NCI-H1417 treated with DMSO at 0.1 percent for 48 hours (cell line): Measurements from ENCODE around the gene NRSN2.
"Not testable (repeated sequence)": the region's sequence is repeated elsewhere in the genome, so short reads cannot be mapped to it uniquely, and the experiment has no call there.

Experiments
- DNase-seq: peaks from one replicate; lab custom pipeline; 2025; lab: John Stamatoyannopoulos, UW

The NRSN2 gene

GRCh38 chr20:375265-375889 is 28.5 kb downstream of the NRSN2 start:
- DNase-seq: no peak

- DNase-seq: no peak
Observed at GRCh38 chr20:376089-376488, 29.2 kb downstream of the NRSN2 start.

GRCh38 chr20:376750-377149 is 29.8 kb downstream of the NRSN2 start:
- DNase-seq: no peak

GRCh38 chr20:377578-377977 is 30.7 kb downstream of the NRSN2 start:
- not testable (repeated sequence) for DNase-seq

GRCh38 chr20:378961-379336 is 32.0 kb downstream of the NRSN2 start:
- no peak for DNase-seq

GRCh38 chr20:380763-381580 is 34.1 kb downstream of the NRSN2 start:
- no peak for DNase-seq

- no peak for DNase-seq
Observed at GRCh38 chr20:381581-382290, 34.8 kb downstream of the NRSN2 start.

GRCh38 chr20:382291-383115 is 35.6 kb downstream of the NRSN2 start:
- no peak for DNase-seq

- no peak for DNase-seq
Observed at GRCh38 chr20:383889-384288, 37.0 kb downstream of the NRSN2 start.

- no peak for DNase-seq
Observed at GRCh38 chr20:384723-385122, 37.8 kb downstream of the NRSN2 start.

- no peak for DNase-seq
Observed at GRCh38 chr20:385448-385847, 38.5 kb downstream of the NRSN2 start.

GRCh38 chr20:386634-387033 is 39.7 kb downstream of the NRSN2 start:
- not testable (repeated sequence) for DNase-seq

- no peak for DNase-seq
Observed at GRCh38 chr20:387520-387919, 40.6 kb downstream of the NRSN2 start.

- DNase-seq: no peak
Observed at GRCh38 chr20:388034-388994, 41.4 kb downstream of the NRSN2 start.

GRCh38 chr20:389220-389619 is 42.3 kb downstream of the NRSN2 start:
- DNase-seq: no peak

GRCh38 chr20:391041-391711 is 44.3 kb downstream of the NRSN2 start:
- DNase-seq: no peak

GRCh38 chr20:393296-393695 is 46.4 kb downstream of the NRSN2 start:
- not testable (repeated sequence) for DNase-seq

- DNase-seq: no peak
Observed at GRCh38 chr20:396252-396618, 49.3 kb downstream of the NRSN2 start.

GRCh38 chr20:396619-397431 is 49.9 kb downstream of the NRSN2 start:
- DNase-seq: no peak
